Activated CD4-positive, alpha-beta T cell treated with anti-CD3 and anti-CD28 coated beads, Interleukin-2, amount 10 ng/mL, durations not matched to agents 24 days and 14 days (primary cell): ENCODE measurements around the gene INPP1. TPM values are rescaled to one million over a fixed set of nuclear protein-coding genes. Genes with fewer than 3 reads are reported as not detected.

Source experiments
- DNase-seq: peaks from one replicate; pipeline ENCODE4 v3.0.0; 2022
- H3K27ac Mint-ChIP-seq: one replicate; pipeline ENCODE4 v1.8.0; 2022; ENCODE audit warnings: mild to moderate bottlenecking, mixed read lengths
- H3K27me3 Mint-ChIP-seq: one replicate; pipeline ENCODE4 v1.8.0; 2022; ENCODE audit warnings: mixed read lengths
- H3K36me3 Mint-ChIP-seq: one replicate; pipeline ENCODE4 v1.8.0; 2022; ENCODE audit warnings: low read depth, mild to moderate bottlenecking, mixed read lengths
- H3K4me1 Mint-ChIP-seq: one replicate; pipeline ENCODE4 v1.8.0; 2021; ENCODE audit warnings: mixed read lengths
- H3K4me3 Mint-ChIP-seq: one replicate; pipeline ENCODE4 v1.8.0; 2022; ENCODE audit warnings: mild to moderate bottlenecking, moderate library complexity, mixed read lengths
- H3K9me3 Mint-ChIP-seq: one replicate; pipeline ENCODE4 v1.8.0; 2021; ENCODE audit warnings: mixed read lengths
- intact Hi-C: fragments of 100-400 bp; cut with micrococcal nuclease; formaldehyde crosslinking; loops from one replicate; pipeline ENCODE4 v1.15.1; 2023
- total RNA-seq: library from RNA; stranded (reverse); gene quantifications from 2 replicates; pipeline ENCODE4 v1.2.3, GENCODE V29; 2022

The INPP1 gene
- total RNA-seq, 1 donor from 2014 or later = 10.3 TPM

DNA sequence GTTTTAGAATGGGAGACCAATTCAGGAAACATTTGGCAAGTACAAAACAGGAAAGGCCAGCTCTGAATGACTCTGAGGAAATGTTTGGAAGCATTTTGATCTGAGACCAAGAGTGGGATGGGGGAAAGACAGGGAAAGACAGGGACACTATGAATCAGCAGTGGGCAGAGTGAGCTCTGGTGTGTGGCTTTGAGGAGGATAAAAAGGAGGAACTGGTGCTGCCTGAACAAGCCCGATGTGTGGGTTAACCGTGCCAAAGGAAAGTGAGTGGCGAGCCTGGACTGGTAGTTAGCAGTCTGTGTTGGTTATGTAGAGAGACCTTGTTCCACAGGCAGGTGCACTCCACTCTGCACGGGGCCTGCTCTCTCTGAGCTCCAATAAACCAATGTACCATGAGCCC lies 70.0 kb downstream of the INPP1 start:
- peaks cover 44% of the 10 kb centered on the region for H3K4me1 Mint-ChIP-seq
- intact Hi-C loops = no loop called here
- peak overlapping the region; percentile 32 for H3K4me3 Mint-ChIP-seq
- H3K36me3 Mint-ChIP-seq = peaks cover 21% of the 10 kb centered on the region
- H3K9me3 Mint-ChIP-seq = no peaks in the 10 kb centered on the region
- H3K27ac Mint-ChIP-seq = peak overlapping the region; percentile 36
- H3K27me3 Mint-ChIP-seq = no peaks in the 10 kb centered on the region
- DNase-seq = no peak

GRCh38 chr2:190415251-190415650 lies 71.9 kb downstream of the INPP1 start:
- no peaks in the 10 kb centered on the region for H3K9me3 Mint-ChIP-seq
- no peaks in the 10 kb centered on the region for H3K27me3 Mint-ChIP-seq
- peaks cover 34% of the 10 kb centered on the region for H3K4me1 Mint-ChIP-seq
- peak; percentile 55 for DNase-seq
- H3K4me3 Mint-ChIP-seq = no peak overlapping the region
- intact Hi-C loops = no loop called here
- H3K36me3 Mint-ChIP-seq = peaks cover 28% of the 10 kb centered on the region
- no peak overlapping the region for H3K27ac Mint-ChIP-seq

DNA sequence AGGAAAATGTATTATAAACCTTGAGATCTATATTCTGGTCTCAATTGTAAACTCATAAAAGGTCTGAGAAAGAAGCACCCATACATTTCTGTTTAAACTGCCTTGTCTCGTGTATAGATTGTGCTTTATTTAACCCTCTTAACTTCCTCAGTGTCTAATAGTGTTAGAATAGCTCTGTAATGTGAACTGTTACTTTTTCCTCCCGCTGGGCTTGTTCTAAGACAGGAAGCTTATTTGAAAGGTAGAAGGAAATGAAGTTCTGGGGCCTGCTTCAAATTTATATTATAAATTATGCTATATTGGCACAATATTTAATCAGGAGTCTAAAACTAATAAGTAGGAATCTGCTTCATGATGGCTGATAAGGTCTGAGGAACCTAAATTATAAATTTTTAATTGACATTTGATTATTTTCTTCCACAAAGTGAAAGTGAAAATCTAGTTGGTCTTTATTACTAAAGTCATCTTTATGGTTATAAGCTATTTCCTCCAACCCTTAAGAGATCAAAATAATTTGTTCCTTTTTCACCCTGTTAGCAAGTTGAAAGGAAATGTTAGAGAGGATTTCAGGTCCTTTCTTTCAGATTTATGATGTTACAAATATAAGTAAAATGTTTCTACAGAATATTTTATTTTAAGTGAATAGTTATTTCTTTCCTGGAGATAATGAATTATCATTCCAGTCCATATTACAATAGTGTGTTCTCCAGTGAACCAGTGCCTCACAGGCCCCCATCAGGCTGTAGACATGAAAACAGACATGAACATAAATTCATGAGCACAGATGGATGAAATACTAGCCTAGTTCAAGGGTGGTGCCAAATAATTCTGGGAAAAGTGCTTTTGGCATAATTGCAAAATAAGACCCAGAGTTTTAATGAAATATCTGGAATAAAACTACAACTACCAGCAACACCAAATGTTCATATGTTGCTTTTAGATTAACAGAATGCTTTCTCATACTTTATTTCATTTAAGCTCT lies 72.7 kb downstream of the INPP1 start:
- Mint-ChIP-seq H3K4me3 (peak overlapping the region; percentile 62), H3K9me3 (no peaks in the 10 kb centered on the region), H3K4me1 (peaks cover 33% of the 10 kb centered on the region), H3K36me3 (peaks cover 31% of the 10 kb centered on the region), H3K27ac (peak overlapping the region; percentile 56), H3K27me3 (no peaks in the 10 kb centered on the region)
- peak; percentile 57 for DNase-seq
- intact Hi-C loops = loop anchor here (2.0 kb wide), 1 partner anchor 17 kb away; no protein-coding TSS in a partner anchor

DNA sequence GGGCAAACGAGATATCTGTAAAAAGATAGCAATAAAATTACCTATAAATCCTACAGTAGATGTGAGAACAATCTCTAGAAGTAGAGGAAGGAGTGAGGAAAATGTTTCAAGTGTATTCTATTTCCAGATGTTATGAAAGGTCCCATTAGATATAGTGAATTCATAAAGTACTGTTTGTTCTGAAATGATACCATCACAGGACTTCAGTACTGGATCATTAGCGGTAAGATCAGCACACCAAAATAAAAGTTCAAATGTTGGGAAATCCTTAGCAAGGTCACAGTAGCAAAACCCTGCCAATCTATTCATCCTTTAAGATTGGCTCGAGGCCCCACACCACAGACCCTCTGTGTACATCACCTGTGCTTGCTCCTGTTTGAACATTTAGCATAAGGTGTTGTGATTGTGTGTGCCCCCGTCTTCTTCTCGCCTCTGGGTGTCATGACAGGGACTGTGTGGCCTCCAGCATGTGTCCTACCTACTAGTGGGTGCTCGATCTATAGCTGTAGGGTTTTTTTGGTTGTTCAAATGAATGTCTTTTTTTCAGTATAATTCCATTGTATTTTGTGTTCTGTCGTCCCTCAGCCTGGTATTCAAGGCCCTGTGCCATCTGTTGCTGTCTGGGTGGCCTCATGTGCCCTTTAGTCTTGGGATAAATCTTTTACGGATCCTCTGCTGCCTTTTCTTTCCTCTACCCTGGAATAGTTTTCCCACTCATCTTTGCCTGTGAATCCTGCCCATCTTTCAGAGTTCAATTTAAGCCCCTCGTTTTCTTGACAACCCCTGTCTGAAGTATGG lies 73.9 kb downstream of the INPP1 start:
- no peaks in the 10 kb centered on the region for H3K27me3 Mint-ChIP-seq
- no peak for DNase-seq
- intact Hi-C loops = loop anchor here (2.0 kb wide), 1 partner anchor 16 kb away; no protein-coding TSS in a partner anchor
- peaks cover 23% of the 10 kb centered on the region for H3K4me1 Mint-ChIP-seq
- no peaks in the 10 kb centered on the region for H3K9me3 Mint-ChIP-seq
- peaks cover 33% of the 10 kb centered on the region for H3K36me3 Mint-ChIP-seq
- no peak overlapping the region for H3K4me3 Mint-ChIP-seq
- H3K27ac Mint-ChIP-seq = no peak overlapping the region

DNA sequence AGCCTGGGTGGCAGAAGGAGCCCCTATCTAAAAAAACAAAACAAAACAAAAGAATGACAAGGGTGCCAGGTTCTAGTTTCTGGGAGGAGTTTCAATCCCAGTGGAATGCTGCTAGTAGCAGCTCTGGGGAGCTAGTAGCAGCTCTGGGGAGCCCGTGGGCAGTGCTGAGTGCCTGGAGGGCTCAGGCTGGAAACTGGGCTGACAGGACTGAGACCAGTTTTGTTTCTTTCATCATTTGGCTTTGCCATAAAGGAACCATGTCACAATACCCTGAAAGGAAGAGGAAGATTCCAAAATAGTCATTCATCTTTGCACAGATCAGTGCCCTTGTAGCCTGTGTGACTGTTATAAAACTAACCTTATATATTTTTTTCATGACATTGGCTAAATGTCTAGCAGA lies 75.3 kb downstream of the INPP1 start:
- peaks cover under 1% of the 10 kb centered on the region for H3K9me3 Mint-ChIP-seq
- no peak for DNase-seq
- intact Hi-C loops = no loop called here
- peaks cover 19% of the 10 kb centered on the region for H3K4me1 Mint-ChIP-seq
- H3K4me3 Mint-ChIP-seq = no peak overlapping the region
- no peaks in the 10 kb centered on the region for H3K27me3 Mint-ChIP-seq
- H3K27ac Mint-ChIP-seq = no peak overlapping the region
- peaks cover 35% of the 10 kb centered on the region for H3K36me3 Mint-ChIP-seq

- no peak overlapping the region for H3K27ac Mint-ChIP-seq
- H3K27me3 Mint-ChIP-seq = no peaks in the 10 kb centered on the region
- H3K4me1 Mint-ChIP-seq = peaks cover 23% of the 10 kb centered on the region
- H3K4me3 Mint-ChIP-seq = no peak overlapping the region
- peaks cover 42% of the 10 kb centered on the region for H3K36me3 Mint-ChIP-seq
- no peak for DNase-seq
- peaks cover 3% of the 10 kb centered on the region for H3K9me3 Mint-ChIP-seq
- intact Hi-C loops = no loop called here
Measured at GRCh38 chr2:190420801-190421200, 77.4 kb downstream of the INPP1 start.

Other genes with a start within 250 kb of the INPP1 start
- 26.7 and 29.1 TPM in 2 replicates for gene HIBCH, start 23.8 kb upstream of the INPP1 start, total RNA-seq
- gene MFSD6, start 64.8 kb downstream of the INPP1 start, total RNA-seq = 44.6 and 45.3 TPM in 2 replicates
- 16.4 and 19.0 TPM in 2 replicates for gene NEMP2, start 191.1 kb downstream of the INPP1 start, total RNA-seq